Right renal pelvis (tissue), 4 donors: Measurements from ENCODE around the gene PLEKHO1. TPM values are rescaled to one million over a fixed set of nuclear protein-coding genes. Genes with fewer than 3 reads are reported as not detected.
"Not testable (repeated sequence)": the region's sequence is repeated elsewhere in the genome, so short reads cannot be mapped to it uniquely, and the experiment has no call there.

Experiments
- DNase-seq, 4 donors: peaks; one replicate each; pipeline ENCODE4 v3.0.0-alpha.2; 2013; ENCODE audit warnings: low read depth in 4 of 4, low spot score in 3 of 4, missing footprints in 1 of 4
- polyA plus RNA-seq, 4 donors: library from polyadenylated mRNA; unstranded; fragments of 120-200 nt; gene quantifications; one replicate each; pipeline ENCODE4 v1.2.1, GENCODE V29; 2013; ENCODE audit not compliant: insufficient read length in 4 of 4

The PLEKHO1 gene, protein sequence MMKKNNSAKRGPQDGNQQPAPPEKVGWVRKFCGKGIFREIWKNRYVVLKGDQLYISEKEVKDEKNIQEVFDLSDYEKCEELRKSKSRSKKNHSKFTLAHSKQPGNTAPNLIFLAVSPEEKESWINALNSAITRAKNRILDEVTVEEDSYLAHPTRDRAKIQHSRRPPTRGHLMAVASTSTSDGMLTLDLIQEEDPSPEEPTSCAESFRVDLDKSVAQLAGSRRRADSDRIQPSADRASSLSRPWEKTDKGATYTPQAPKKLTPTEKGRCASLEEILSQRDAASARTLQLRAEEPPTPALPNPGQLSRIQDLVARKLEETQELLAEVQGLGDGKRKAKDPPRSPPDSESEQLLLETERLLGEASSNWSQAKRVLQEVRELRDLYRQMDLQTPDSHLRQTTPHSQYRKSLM
- polyA plus RNA-seq, result 10 to 100 TPM; 44.5 to 60.5 (median 54.1) TPM

DNA sequence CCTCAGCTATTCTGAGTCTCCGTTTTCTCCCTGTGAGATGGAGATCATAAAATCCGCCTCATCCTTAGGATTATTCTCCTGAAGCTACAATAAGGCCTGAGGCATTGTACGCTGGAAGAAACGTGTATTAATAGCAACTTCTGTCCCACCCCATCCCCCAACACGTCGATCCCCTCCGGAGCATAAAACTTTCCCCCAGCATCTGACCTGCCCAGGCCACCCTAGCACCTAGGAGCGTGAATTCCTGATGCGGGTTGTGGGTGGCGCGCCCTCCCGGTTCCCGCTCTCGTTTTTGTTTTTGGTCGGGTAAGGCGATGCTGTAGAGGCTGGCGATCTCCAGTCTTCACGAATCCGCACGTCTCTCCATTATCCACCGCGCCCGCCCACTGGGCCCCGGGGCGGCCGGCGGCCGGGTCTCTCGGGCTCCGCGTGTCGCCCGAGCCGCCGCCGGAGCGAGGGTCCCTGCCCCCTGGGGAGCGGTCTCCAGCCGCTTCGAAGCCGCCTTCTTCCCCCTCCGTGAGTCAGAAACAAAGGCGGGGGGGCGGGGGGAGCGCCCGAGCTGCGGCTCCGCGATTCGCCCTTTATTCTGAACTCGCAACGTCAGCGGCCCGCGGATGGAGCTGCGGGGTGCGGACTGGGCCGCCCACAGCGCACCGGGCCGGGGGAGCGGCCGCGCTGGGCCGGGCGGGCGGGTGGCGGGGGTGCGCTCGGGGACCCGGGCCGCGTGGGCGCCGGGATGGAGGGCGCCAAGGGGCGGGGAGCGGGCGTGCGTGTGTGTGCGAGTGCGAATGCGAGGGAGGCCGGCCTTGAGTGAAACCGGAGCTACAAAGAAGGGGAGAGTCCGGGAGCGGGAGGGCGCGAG, at the start of gene PLEKHO1:
PLEKHO1 (plus strand) TSS at position 646 of the 862 bp plus-strand sequence. CDS start 342 bp downstream, outside the sequence.
- DNase-seq, result peak in 1 of 4 donors; percentile 71

DNA sequence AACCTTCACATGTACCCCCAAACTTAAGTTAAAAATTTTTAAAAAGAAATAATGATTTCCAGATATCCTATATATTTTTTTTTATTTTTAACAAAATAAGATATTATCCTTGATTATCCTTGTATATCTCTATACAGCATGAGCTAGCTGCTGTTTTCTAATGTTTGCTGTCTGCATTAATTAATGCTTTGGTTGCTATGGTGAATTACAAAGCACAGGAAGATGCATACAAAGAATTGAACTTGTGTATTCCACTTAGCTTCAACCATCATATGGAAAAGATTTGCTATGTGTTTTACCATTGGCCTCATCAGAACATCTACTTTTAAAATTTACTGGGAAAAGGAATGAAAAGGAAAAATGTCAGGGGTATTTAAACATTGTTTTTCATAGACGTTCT, 46.7 kb upstream of the PLEKHO1 start:
- no peak for DNase-seq

DNA sequence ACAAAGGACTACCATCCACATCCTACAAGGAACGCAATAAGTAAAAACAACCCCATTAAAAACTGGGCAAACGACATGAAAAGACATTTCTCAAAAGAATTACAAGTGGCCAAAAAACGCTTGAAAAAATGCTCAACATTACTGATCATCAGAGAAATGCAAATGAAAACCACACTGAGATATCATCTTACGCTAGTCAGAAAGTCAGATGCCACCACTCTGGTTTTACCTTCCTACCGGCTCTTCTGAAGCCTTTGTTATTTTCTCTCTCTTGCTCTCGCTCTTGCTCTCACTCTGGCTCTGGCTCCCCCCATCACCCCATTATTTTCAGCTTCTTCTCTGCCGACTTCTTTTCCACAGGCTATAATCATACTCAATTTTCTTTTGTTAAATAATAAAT, 43.4 kb upstream of the PLEKHO1 start:
- DNase-seq, result no peak

DNA sequence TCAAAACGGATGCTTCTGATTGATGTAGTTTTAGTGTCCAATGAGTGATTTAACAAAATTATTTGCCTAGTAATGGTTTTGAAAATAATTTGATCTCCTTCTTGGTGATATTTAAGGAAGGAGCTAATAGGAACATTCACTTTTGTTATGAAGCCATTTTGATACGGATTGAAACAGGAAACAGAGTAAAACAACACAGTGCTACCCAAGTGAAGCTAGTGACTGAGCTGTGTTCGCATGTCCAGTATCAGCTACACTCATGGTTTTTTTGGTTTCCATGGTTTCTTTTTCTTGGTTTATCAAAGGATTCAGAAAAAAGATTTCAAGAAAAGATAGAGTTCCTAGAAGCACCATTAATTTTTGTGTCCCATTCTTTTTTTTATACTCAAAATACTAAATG, 40.1 kb upstream of the PLEKHO1 start:
- no peak for DNase-seq

DNA sequence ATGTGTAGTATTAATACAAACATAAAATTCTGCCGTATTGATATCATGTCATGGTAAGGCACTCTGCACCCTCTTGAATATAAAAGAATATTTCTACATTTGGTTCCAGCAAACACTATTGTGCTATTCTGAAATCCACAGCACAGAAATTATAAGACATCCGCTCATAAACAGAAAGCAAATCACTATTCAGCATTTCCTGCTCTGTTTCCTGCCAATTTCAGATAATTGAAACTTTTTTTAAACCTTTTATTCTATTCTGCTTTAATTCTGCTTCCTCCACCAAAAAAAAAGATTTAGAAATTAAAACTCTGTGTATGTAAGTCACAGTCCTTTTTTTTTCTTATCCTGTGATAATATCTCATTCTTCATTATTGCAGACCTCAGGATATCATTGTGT, 39.6 kb upstream of the PLEKHO1 start:
- no peak for DNase-seq

DNA sequence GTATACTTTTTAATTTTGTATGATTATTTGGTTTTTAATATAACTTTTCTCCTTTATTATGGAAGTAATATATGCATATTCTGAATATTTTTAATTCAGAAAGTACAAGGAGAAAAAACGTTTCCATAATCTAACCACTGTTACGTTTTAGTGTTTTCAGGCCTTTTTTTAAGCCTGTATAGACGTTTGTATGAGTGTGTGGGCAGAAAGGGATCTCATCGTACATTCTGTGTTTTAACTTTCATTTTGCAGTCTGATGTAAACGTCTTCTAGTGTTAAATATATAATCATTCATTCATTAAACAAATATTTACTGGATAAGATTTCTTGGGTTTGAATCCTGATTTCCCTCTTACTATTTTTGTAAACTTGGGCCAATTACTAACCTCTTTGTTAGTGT, 38.0 kb upstream of the PLEKHO1 start:
- DNase-seq, result no peak

DNA sequence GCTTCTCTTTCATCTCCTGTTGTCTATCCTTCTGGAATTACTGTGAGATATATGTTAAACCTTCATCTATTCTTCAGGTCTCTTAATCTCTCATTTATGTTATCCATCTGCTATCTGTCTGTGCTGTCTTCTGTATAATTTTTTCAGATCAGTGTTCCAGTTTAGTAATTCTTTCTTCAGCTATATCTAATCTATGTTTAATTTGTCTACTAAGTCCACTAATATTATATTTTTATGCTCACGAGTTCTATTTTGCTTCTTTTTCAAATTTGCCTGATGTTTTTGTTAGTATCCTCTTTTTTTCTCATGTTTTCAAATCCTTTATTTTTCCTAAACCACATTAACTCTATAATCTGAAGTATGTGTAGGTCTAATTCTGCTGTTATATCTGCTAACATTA, 34.6 kb upstream of the PLEKHO1 start:
- no peak for DNase-seq

DNA sequence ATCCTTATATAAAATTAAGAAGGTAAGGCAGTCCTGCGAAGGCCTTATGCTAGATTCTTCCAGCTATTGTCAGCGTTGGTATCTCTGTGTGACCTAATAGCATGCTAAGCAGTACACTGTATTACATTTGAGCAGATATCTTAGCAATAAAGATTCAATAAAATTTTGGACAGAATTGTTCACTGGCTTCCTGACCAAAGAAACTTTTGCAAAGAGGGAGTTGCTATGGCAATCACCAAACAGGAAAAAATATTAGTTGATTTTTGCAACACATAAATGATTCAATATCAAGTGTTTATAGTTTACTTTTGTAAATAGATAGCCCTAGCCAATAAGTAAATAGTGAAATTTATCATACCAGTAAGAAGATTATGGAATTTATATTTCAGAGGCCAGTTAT, 31.0 kb upstream of the PLEKHO1 start:
- DNase-seq, result no peak

DNA sequence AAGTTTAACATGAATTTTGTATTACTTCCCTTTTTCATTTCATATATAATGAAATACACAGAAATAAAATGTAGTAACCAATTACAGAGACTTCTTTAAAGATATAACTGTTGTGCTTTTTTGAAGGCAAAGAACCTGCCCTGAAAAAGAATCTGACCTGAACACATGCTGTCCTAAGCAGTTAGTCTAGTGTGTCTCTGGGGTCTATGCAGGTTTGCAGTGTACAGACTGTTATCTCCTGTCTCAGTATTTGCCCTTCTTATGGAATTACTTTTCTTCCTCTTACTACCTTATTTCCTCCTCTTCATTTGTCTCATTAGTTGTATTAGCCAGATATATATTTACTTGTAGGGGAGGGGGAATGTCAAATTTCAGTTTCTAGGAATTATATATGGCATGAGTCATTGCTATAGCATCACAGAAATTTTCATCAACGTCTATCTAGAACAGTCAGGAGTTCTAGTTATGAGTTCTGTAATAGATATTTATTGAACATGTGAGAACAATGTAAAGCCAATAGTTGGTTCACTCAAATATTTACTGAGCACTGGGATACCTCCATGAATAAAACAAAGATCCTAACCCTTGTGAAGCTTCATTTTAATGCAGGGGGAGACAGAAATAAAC, 28.4 kb upstream of the PLEKHO1 start:
- DNase-seq, result no peak

DNA sequence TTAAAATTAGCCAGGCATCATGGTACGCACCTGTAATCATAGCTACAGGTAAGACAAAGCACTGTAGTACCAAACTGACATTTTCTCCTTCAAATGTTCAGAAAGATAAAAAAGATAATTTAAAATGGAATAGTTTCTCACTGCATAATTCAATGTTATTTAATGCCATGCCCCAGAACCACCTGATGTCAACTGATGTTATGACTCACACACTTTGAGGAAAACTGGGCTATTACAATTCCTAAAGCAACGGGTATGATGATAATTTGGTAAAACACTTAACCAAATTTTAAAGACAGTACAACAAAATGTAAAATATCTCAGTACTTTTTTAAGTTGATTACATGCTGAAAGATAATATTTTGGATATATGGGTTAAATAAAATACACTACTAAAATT, 22.9 kb upstream of the PLEKHO1 start:
- no peak for DNase-seq

DNA sequence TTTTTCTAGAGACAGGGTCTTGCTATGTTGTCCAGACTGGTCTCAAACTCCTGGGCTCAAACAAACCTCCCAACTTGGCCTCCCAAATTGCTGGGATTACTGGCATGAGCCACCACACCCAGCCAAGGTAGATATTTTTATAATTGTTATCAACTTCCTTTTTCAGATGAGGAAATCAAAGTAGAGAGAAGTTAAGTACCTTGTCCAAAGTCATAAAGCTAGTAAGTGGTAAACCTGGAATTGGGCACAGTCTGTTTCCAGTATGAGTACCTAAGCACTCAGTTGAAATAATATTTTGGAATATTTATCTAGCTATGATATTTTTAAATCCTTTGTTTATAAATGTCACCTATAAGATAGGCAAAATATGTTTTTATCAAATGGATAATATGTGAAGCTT, 22.3 kb upstream of the PLEKHO1 start:
- no peak for DNase-seq

DNA sequence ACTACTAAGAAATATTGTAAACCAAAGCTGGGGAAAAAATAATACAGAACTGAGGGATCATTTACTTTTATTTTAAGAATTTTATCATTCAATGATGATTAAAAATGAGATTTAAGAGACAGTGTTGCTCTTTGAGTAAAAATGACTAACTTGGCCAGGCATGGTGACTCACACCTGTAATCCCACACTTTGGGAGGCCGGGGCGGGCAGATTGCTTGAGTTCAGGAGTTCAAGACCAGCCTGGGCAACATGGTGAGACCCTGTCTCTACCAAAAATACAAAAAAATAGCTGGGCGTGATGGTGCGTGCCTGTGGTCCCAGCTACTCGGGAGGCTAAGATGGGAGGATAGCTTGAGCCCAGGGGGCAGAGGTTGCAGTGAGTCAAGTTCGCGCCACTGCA, 21.8 kb upstream of the PLEKHO1 start:
- no peak for DNase-seq

DNA sequence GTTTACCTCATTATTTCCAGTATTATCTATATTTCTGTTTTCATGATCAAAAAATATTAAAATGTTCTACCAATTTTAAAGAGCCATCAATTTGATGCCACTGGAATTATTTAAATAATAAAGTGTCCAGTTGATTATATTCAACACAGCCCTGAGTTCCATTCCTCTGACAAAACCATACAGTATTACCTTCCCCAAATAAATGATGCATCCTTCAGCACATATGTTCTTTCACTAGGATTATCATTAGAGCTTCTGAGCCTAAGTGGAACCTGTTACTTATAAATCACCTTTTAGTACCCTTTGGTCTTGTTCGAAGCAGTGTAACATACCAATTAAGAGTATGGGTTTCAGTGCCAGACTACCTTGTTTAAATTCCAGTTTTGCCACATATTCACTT, 17.3 kb upstream of the PLEKHO1 start:
- DNase-seq, result no peak

DNA sequence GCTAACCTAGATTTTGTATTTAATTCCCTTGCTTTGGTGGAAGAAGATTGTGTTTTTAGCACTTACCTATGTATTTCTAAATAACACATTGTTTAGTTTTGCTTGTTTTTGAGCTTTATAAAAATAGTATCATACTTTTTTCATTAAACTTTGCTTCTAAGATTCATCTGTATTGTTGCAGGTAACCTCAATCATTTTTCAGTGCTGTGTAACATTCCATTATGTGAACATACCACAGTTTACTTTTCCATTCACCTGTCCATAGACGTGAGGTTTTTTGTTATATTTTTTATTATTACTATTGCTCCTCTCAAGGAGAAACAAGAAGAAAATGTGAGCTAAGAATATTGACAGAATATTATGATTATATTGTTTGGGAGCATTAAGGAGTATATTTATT, 15.2 kb upstream of the PLEKHO1 start:
- no peak for DNase-seq

DNA sequence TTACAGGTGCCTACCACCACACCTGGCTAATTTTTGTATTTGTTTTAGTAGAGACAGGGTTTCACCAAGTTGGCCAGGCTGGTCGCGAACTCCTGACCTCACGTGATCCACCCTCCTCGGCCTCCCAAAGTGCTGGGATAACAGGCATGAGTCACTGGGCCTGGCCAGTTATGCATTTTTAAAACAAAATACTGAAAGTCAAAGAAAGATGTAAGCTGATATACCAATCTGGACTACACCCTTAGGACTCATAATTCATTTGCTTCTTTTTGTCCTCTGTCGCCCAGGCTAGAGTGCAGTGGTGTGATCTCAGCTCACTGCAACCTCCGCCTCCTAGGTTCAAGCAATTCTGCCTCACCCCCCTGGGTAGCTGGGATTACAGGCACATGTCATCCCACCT, 14.3 kb upstream of the PLEKHO1 start:
- not testable (repeated sequence) for DNase-seq

DNA sequence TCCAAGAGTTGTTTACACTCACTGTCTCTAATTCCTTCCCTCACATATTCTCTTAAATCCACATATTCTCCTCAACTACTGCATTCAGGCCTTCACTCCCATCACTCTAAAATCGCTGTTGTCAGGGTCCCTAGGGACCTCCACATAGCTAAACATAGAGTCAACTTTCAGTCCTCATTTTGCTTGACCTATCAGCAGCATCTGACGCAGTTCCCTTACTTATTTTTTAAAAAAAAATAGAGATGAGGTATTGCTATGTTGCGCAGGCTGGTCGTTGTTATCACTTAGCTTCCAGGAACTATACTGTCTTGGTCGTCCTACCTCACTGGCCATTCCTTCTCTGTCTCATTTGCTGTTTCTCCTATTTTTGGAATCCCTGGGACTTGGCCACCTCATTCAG, 11.7 kb upstream of the PLEKHO1 start:
- no peak for DNase-seq

DNA sequence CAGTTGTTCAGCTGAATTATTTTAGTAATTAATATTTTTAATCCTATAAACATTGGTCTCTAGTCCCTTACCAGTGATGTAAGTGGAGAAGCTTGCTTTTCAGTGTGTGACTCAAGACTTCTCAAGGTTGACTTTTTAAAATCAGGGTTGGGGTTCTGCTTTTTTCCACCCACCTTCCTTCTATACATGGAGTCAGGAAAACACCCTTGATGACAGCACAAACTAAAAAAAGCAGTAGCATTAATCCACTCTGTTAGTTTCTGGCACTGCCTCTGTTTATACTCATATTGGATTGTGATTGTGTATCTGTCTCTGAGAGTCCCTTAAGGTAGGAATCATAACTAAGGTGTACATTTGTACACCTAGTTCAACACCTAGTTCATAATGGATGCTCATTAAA, 8.3 kb upstream of the PLEKHO1 start:
- no peak for DNase-seq

DNA sequence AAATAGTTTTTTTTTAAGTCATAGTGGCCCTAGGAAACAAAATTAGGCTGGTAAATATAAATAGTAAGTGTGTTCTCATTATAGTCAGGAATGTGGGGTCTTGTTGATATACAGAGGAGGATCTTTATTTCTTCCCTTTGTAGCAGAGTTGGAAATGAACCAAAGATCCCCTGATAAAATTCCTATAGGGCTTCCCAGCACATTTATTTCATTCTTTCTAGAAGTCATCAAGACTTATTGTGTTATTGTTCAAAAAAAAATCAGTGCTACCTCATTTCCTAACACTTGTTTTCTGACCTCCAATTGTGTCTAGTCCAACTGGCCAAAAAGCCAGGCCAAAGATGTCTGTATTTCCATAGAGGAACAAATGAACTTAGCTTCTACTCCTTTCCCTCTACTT, 7.6 kb upstream of the PLEKHO1 start:
- DNase-seq, result no peak

DNA sequence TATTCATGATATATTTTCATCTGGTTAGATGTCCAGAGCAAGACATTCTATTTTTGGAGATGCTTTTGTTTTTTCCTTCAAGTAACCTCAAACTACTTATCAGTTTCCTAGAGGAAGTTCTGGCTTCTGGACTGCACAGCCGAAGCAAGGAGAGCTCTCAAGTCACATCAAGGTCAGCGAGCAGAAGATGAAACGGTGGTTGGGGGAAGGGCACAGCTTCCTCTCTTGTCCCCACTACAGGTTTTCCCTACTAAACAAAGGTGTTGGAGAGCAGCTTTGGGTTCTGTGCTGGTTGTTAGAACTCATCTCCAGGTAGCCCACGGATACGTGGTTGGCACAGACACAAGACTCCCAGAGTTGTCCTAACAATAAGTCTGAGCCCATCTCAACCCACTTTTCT, 5.1 kb upstream of the PLEKHO1 start:
- no peak for DNase-seq

DNA sequence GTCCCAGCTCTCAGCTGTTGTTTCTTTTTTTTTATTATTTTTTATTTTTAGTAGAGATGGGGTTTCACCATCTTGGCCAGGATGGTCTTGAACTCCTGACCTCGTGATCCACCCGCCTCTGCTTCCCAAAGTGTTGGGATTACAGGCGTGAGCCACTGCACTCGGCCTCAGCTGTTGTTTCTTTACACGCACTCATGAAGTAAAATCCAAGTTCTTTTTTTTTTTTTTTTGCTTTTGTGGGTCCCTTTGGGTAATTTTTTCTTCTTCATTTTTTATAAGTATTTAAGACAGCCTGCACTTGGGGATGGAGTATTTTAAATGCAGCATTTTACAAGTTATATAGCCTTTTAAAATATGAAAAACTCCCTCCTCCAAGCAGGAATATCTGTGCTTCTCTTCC, 3.7 kb upstream of the PLEKHO1 start:
- DNase-seq, result not testable (repeated sequence)

DNA sequence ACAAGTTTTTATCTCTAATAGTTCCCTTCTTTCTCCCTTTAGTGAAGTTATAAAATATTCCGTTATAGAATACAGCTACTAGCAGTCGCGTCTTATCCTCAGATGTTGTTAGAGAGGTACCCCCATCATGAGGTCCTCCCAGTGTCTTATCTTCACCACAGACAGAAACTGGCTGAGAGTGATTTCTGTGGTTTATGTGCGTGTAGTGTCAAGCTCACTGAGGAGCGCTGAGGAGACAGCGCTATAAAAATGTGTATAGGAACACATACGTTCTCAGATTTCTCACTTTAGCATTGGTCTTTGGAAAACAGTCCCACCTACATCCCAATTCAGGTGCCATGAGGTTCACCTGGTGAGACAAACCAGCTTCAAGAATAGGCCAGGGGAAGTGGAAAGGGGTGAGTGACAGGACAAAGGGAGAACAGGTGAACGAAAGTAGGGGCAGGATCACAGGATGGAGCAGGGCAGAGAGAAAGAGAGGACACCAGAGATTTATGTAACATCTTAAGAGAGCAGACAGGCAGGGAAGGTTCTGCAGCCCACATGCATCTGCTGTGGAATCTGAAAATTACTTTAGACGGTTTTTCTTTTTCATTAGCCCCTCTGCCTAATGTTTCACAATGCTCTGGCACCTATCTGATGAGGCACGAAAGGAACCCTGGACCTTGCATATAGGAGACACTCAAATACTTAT, 2.7 kb upstream of the PLEKHO1 start:
- no peak for DNase-seq
